CD4-positive, alpha-beta T cell (primary cell): ENCODE data around the gene AICDA. TPM values are rescaled to one million over a fixed set of nuclear protein-coding genes. Genes with fewer than 3 reads are reported as not detected.

Experiments
- ATAC-seq: fragments of 200-7000 bp; cut with Tn5 transposase; one replicate; pipeline ENCODE4 v1.10.0; 2022; ENCODE audit warnings: mild to moderate bottlenecking; ENCODE audit not compliant: poor library complexity
- CTCF ChIA-PET: fragments of 350-600 bp; sonication (Branson Sonifier 250); formaldehyde crosslinking; loops from one replicate; lab custom pipeline; 2021; ENCODE audit warnings: antibody characterized with exemption, inconsistent platforms; lab: Charles Lee
- POLR2A ChIA-PET: fragments of 350-600 bp; sonication (Branson Sonifier 250); formaldehyde crosslinking; loops from one replicate; lab custom pipeline; 2021; ENCODE audit warnings: antibody characterized with exemption, inconsistent platforms; lab: Charles Lee
- DNase-seq, 14 experiments: peaks; one replicate each; pipeline ENCODE4 v3.0.0-alpha.2; 2013 to 2020; ENCODE audit warnings: mixed read lengths in 2 of 14
- H3K27ac ChIP-seq, 2 donors: one replicate each; pipeline versions ENCODE4 v1.5.1 to v1.7.0; 2013; ENCODE audit warnings: low read length in 2 of 2, low read depth in 1 of 2, mild to moderate bottlenecking in 1 of 2
- H3K27me3 ChIP-seq, 2 experiments: 1 replicate in 1 of 2; 2 replicates in 1 of 2; pipeline versions ENCODE4 v1.6.1 to v1.7.0; 2013; ENCODE audit warnings: low read length in 2 of 2, control low read depth in 1 of 2, mild to moderate bottlenecking in 1 of 2, moderate library complexity in 1 of 2; ENCODE audit not compliant: insufficient read depth in 2 of 2, control insufficient read depth in 1 of 2
- H3K36me3 ChIP-seq: one replicate; pipeline ENCODE4 v1.6.1; 2013; ENCODE audit warnings: low read length, control low read depth; ENCODE audit not compliant: insufficient read depth
- H3K4me1 ChIP-seq: one replicate; pipeline ENCODE4 v1.6.1; 2013; ENCODE audit warnings: low read length, control low read depth; ENCODE audit not compliant: insufficient read depth
- H3K4me3 ChIP-seq: one replicate; pipeline ENCODE4 v1.5.1; 2013; ENCODE audit warnings: mild to moderate bottlenecking, low read length, moderate library complexity
- H3K9me3 ChIP-seq, 2 experiments: 1 replicate in 1 of 2; 2 replicates in 1 of 2; pipeline versions ENCODE4 v1.6.1 to v1.7.0; 2013; ENCODE audit warnings: low read length in 2 of 2, mild to moderate bottlenecking in 2 of 2, control low read depth in 1 of 2, moderate library complexity in 1 of 2; ENCODE audit not compliant: control insufficient read depth in 1 of 2, insufficient read depth in 1 of 2
- H3K27ac Mint-ChIP-seq: one replicate; pipeline ENCODE4 v1.8.0; 2020; ENCODE audit warnings: mixed read lengths
- H3K27me3 Mint-ChIP-seq: one replicate; pipeline ENCODE4 v1.8.0; 2021; ENCODE audit warnings: mixed read lengths
- H3K36me3 Mint-ChIP-seq: one replicate; pipeline ENCODE4 v1.8.0; 2021; ENCODE audit warnings: low read depth, mixed read lengths
- H3K4me1 Mint-ChIP-seq: one replicate; pipeline ENCODE4 v1.8.0; 2021; ENCODE audit warnings: low read depth, mixed read lengths
- H3K4me3 Mint-ChIP-seq: one replicate; pipeline ENCODE4 v1.8.0; 2020; ENCODE audit warnings: mild to moderate bottlenecking, mixed read lengths
- H3K9me3 Mint-ChIP-seq: one replicate; pipeline ENCODE4 v1.8.0; 2020; ENCODE audit warnings: mixed read lengths
- intact Hi-C, 2 experiments: fragments of 100-400 bp; cut with DNase I in 1 of 2; cut with micrococcal nuclease in 1 of 2; formaldehyde crosslinking; loops; one replicate each; pipeline versions ENCODE4 v1.15.1 to v1.9.0; 2023 to 2025; cut with DNase I, micrococcal nuclease
- total RNA-seq, 174 experiments: library from RNA in 2 of 174; stranded (reverse) in 2 of 174; gene quantifications; one replicate each; pipeline ENCODE4 v1.2.3 and lab custom pipeline; 2021 to 2026
- TF ChIP-seq, protein P1 (sequence below): fragments of 200-600 bp; IDR thresholded peaks from one replicate; pipeline ENCODE4 v1.8.0; 2022; ENCODE audit warnings: antibody characterized with exemption, mild to moderate bottlenecking

AICDA gene
- total RNA-seq, 2 experiments from 2014 or later, result not detected

DNA sequence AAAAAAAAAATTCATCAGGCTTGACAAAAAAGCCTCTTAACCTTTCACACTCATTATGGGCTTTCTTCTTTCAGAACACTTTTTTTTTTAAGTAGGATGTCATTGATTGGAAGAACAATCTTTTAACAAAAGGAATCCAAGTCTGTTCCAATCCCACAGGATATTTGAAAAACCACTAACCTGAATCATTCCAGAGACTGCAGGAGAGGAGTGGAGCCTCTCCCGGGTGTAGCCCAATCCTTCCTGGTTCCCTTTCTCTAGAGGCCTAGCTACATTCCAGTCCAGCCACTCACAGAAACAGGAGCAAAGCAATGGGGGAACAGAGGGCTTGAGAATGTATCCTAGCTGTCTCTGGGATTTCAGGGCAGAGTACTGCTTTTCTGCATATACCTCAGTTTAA is 45.7 kb upstream of the AICDA start:
- Histone ChIP-seq H3K9me3 (peaks cover 0 to 5% of the 10 kb centered on the region in 2 experiments), H3K27me3 (no peaks in the 10 kb centered on the region), H3K36me3 (no peaks in the 10 kb centered on the region), H3K4me1 (no peaks in the 10 kb centered on the region), H3K4me3 (no peak overlapping the region), H3K27ac (no peak overlapping the region)
- ATAC-seq (no peak), DNase-seq (no peak)
- no peak overlapping the region for H3K4me3 Mint-ChIP-seq
- ChIA-PET POLR2A (no interaction called here), CTCF (interaction anchor here (0.6 kb wide), 1 partner anchor 9 kb away, joined by 3 read pairs; no protein-coding TSS in a partner anchor)
- H3K4me1 Mint-ChIP-seq, result no peaks in the 10 kb centered on the region
- no peak overlapping the region for H3K27ac Mint-ChIP-seq
- TF ChIP-seq, protein P1, sequence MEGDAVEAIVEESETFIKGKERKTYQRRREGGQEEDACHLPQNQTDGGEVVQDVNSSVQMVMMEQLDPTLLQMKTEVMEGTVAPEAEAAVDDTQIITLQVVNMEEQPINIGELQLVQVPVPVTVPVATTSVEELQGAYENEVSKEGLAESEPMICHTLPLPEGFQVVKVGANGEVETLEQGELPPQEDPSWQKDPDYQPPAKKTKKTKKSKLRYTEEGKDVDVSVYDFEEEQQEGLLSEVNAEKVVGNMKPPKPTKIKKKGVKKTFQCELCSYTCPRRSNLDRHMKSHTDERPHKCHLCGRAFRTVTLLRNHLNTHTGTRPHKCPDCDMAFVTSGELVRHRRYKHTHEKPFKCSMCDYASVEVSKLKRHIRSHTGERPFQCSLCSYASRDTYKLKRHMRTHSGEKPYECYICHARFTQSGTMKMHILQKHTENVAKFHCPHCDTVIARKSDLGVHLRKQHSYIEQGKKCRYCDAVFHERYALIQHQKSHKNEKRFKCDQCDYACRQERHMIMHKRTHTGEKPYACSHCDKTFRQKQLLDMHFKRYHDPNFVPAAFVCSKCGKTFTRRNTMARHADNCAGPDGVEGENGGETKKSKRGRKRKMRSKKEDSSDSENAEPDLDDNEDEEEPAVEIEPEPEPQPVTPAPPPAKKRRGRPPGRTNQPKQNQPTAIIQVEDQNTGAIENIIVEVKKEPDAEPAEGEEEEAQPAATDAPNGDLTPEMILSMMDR, result no peak
- intact Hi-C loops, result no loop called here
- no peaks in the 10 kb centered on the region for H3K36me3 Mint-ChIP-seq
- no peaks in the 10 kb centered on the region for H3K9me3 Mint-ChIP-seq
- H3K27me3 Mint-ChIP-seq, result no peaks in the 10 kb centered on the region

DNA sequence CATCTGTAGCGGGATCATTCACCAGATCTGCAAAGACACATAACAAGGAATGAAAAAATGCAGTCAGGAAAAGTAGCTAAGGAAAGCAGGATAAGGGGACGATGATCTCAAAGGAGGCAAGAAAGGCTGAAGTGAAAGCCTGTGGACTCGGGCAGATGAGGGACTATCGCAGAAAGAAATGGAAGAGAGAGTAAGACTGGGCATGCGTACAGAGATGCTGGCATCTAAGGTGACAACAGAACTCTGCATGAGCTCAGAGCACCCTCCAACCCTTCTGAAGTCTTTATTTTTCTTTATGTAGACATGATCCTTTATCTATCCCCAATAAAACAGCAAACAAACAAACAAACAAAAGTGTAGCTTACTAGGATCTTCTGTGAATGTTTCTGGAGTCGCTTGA is 42.8 kb upstream of the AICDA start:
- ATAC-seq, result no peak
- ChIA-PET POLR2A (interaction anchor here (1.0 kb wide), 1 partner anchor 394 kb away, joined by 3 read pairs; no protein-coding TSS in a partner anchor), CTCF (no interaction called here)
- H3K36me3 ChIP-seq, result no peaks in the 10 kb centered on the region
- TF ChIP-seq, protein P1, result no peak
- no peak overlapping the region for H3K27ac Mint-ChIP-seq
- H3K9me3 ChIP-seq, result peaks cover 0 to 5% of the 10 kb centered on the region in 2 experiments
- no peaks in the 10 kb centered on the region for H3K4me1 Mint-ChIP-seq
- H3K27ac ChIP-seq, result no peak overlapping the region
- H3K36me3 Mint-ChIP-seq, result no peaks in the 10 kb centered on the region
- intact Hi-C loops, result no loop called here
- no peaks in the 10 kb centered on the region for H3K27me3 ChIP-seq
- no peaks in the 10 kb centered on the region for H3K9me3 Mint-ChIP-seq
- H3K4me1 ChIP-seq, result no peaks in the 10 kb centered on the region
- DNase-seq, result no peak
- no peak overlapping the region for H3K4me3 ChIP-seq
- H3K4me3 Mint-ChIP-seq, result no peak overlapping the region
- no peaks in the 10 kb centered on the region for H3K27me3 Mint-ChIP-seq

DNA sequence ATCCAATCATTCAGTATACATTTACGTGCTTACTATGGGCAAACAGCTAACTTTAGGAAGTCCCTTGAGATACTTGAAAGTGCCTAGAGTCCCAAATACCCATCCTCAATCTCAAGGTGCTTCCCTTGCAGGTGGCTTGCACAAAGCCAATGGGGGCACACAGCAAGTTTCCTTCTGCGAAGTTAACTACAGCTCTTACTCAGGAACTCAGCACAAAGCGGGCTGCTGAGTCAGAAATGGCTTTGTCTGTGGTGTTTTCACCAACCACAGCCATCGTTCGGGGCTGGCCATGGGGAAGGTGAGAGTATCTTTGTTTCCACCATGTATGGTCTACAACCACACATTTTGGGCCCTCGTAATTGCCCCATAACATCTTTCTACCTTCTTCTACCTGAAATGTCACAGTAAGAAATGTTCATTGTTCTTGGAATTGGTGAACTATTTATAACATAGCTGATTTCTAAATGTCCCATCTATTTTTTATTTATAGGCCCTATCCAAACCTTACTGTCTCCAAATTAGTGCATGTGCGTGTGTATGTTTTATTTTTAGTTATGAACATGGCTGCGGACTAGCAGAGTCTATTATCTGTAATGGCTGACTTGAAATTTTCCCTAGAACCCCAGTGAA is 36.0 kb upstream of the AICDA start:
- Mint-ChIP-seq H3K27me3 (no peaks in the 10 kb centered on the region), H3K36me3 (no peaks in the 10 kb centered on the region), H3K4me1 (peaks cover 35% of the 10 kb centered on the region), H3K9me3 (peaks cover 1% of the 10 kb centered on the region), H3K27ac (no peak overlapping the region), H3K4me3 (no peak overlapping the region)
- Histone ChIP-seq H3K4me3 (no peak overlapping the region), H3K27me3 (no peaks in the 10 kb centered on the region), H3K4me1 (peaks cover 19% of the 10 kb centered on the region), H3K27ac (no peak overlapping the region), H3K9me3 (no peaks in the 10 kb centered on the region), H3K36me3 (no peaks in the 10 kb centered on the region)
- intact Hi-C loops, result no loop called here
- DNase-seq, result peak in 7 of 14 experiments; percentile 9 to 49 (median 19)
- TF ChIP-seq, protein P1, result no peak
- no peak for ATAC-seq
- ChIA-PET POLR2A (interaction anchor here (0.5 to 0.6 kb wide), 2 partner anchors 40 to 300 kb away, joined by 3 read pairs; no protein-coding TSS in a partner anchor), CTCF (interaction anchor here (1.9 kb wide), 1 partner anchor 9 kb away, joined by 5 read pairs; no protein-coding TSS in a partner anchor)
